H1 (cell line): Measurements from ENCODE around the gene KREMEN1. TPM values are rescaled to one million over a fixed set of nuclear protein-coding genes. Genes with fewer than 3 reads are reported as not detected.

Experiments
- CTCF ChIA-PET: fragments of 300-600 bp; sonication (Branson Sonifier 250); formaldehyde crosslinking; loops from one replicate; lab custom pipeline; 2021; ENCODE audit not compliant: partially characterized antibody; lab: Charles Lee
- POLR2A ChIA-PET: fragments of 300-600 bp; sonication (Branson Sonifier 250); formaldehyde crosslinking; loops from one replicate; lab custom pipeline; 2021; ENCODE audit warnings: inconsistent platforms; ENCODE audit not compliant: partially characterized antibody; lab: Charles Lee
- DNase-seq, 2 experiments: peaks; one replicate each; pipeline versions ENCODE4 v3.0.0 to v3.0.0-alpha.2; 2010 to 2022; ENCODE audit warnings: low spot score in 2 of 2, low read depth in 1 of 2, mixed read lengths in 1 of 2
- FAIRE-seq: peaks from 2 replicates; lab custom pipeline; 2011; peaks lifted over from hg19 to GRCh38; lab: Jason Lieb, UNC
- H2AFZ ChIP-seq: 2 replicates; pipeline ENCODE4 v1.8.1; 2012; ENCODE audit warnings: low read length, inconsistent platforms
- H2AK5ac ChIP-seq: 2 replicates; pipeline ENCODE4 v1.6.1; 2013; ENCODE audit warnings: low read depth, low read length
- H2BK120ac ChIP-seq: replicated peaks from 2 replicates; pipeline ENCODE3; 2013; ENCODE audit warnings: low read depth, low read length, inconsistent platforms
- H2BK12ac ChIP-seq: 2 replicates; pipeline ENCODE4 v1.6.1; 2013; ENCODE audit warnings: low read depth, low read length
- H2BK15ac ChIP-seq: 2 replicates; pipeline ENCODE4 v1.6.1; 2013; ENCODE audit warnings: low read length
- H2BK20ac ChIP-seq: 2 replicates; pipeline ENCODE4 v1.6.1; 2013; ENCODE audit warnings: low read length
- H2BK5ac ChIP-seq: 2 replicates; pipeline ENCODE4 v1.6.1; 2013; ENCODE audit warnings: low read depth, low read length
- H3K14ac ChIP-seq: 2 replicates; pipeline ENCODE4 v1.6.1; 2013; ENCODE audit warnings: inconsistent platforms; ENCODE audit not compliant: insufficient read length
- H3K18ac ChIP-seq: 2 replicates; pipeline ENCODE4 v1.6.1; 2013; ENCODE audit warnings: low read length; ENCODE audit errors: extremely low read depth
- H3K23ac ChIP-seq: 2 replicates; pipeline ENCODE4 v1.6.1; 2013; ENCODE audit warnings: inconsistent platforms; ENCODE audit not compliant: insufficient read length
- H3K23me2 ChIP-seq: 2 replicates; pipeline ENCODE4 v1.6.1; 2013; ENCODE audit warnings: low read depth, low read length
- H3K27ac ChIP-seq: 2 replicates; pipeline ENCODE4 v1.6.1; 2011; ENCODE audit warnings: low read depth, low read length, inconsistent platforms
- H3K27me3 ChIP-seq, 4 experiments: replicated peaks in 1 of 4; 1 replicate in 1 of 4; 2 replicates in 3 of 4; pipeline versions ENCODE4 v1.6.1 to v1.8.1; 2011 to 2013; ENCODE audit warnings: low read length in 3 of 4, mild to moderate bottlenecking in 3 of 4, inconsistent platforms in 2 of 4, mixed read lengths in 2 of 4, moderate library complexity in 1 of 4; ENCODE audit not compliant: control insufficient read depth in 3 of 4, insufficient read depth in 3 of 4; ENCODE audit errors: extremely low read depth in 1 of 4
- H3K36me3 ChIP-seq, 4 experiments: 2 replicates each; pipeline versions ENCODE4 v1.6.1 to v1.8.1; 2011 to 2013; ENCODE audit warnings: mild to moderate bottlenecking in 4 of 4, low read length in 3 of 4, moderate library complexity in 2 of 4, control low read depth in 1 of 4, inconsistent platforms in 1 of 4; ENCODE audit not compliant: insufficient read depth in 4 of 4, control insufficient read depth in 2 of 4
- H3K4ac ChIP-seq: replicated peaks from 2 replicates; pipeline ENCODE3; 2013; ENCODE audit warnings: low read length, low read depth, mixed read lengths, inconsistent platforms; ENCODE audit not compliant: insufficient read length
- H3K4me1 ChIP-seq, 4 experiments: replicated peaks in 1 of 4; 1 replicate in 1 of 4; 2 replicates in 3 of 4; pipeline versions ENCODE4 v1.6.1 to v1.8.1; 2011 to 2013; ENCODE audit warnings: low read length in 3 of 4, inconsistent platforms in 2 of 4, mixed read lengths in 1 of 4; ENCODE audit not compliant: insufficient read depth in 4 of 4, control insufficient read depth in 3 of 4
- H3K4me2 ChIP-seq, 2 experiments: 2 replicates each; pipeline versions ENCODE4 v1.6.1 to v1.8.1; 2011 to 2013; ENCODE audit warnings: low read depth in 2 of 2, low read length in 2 of 2, control low read depth in 1 of 2, inconsistent platforms in 1 of 2, mild to moderate bottlenecking in 1 of 2; ENCODE audit not compliant: insufficient read depth in 1 of 2
- H3K4me3 ChIP-seq, 4 experiments: fragments of 200-600, 300-600 bp in 1 of 4; sonication (generic), shearing (Covaris generic), sonication (Bioruptor Twin) in 1 of 4; 2 replicates each; pipeline versions ENCODE4 v1.5.1 to v1.8.1; 2011 to 2016; ENCODE audit warnings: low read length in 4 of 4, low read depth in 3 of 4, control low read depth in 2 of 4, inconsistent platforms in 2 of 4, mild to moderate bottlenecking in 2 of 4, mixed read lengths in 1 of 4, moderate library complexity in 1 of 4; ENCODE audit not compliant: insufficient read depth in 2 of 4; ENCODE audit errors: extremely low read depth in 1 of 4
- H3K56ac ChIP-seq: replicated peaks from 2 replicates; pipeline ENCODE3; 2013; ENCODE audit warnings: low read depth, mild to moderate bottlenecking, mixed read lengths, low read length, inconsistent platforms; ENCODE audit not compliant: insufficient read length
- H3K79me1 ChIP-seq: 2 replicates; pipeline ENCODE4 v1.6.1; 2013; ENCODE audit warnings: low read depth, low read length, control low read depth
- H3K79me2 ChIP-seq, 2 experiments: 2 replicates each; pipeline versions ENCODE4 v1.6.1 to v1.8.1; 2012 to 2013; ENCODE audit warnings: low read length in 2 of 2, mild to moderate bottlenecking in 2 of 2, inconsistent platforms in 1 of 2; ENCODE audit not compliant: insufficient read depth in 2 of 2, control insufficient read depth in 1 of 2
- H3K9ac ChIP-seq, 4 experiments: replicated peaks in 1 of 4; 1 replicate in 1 of 4; 2 replicates in 3 of 4; pipeline versions ENCODE4 v1.6.1 to v1.8.1; 2011 to 2013; ENCODE audit warnings: low read depth in 3 of 4, low read length in 3 of 4, control low read depth in 2 of 4, mild to moderate bottlenecking in 2 of 4, moderate library complexity in 2 of 4, inconsistent platforms in 1 of 4; ENCODE audit errors: extremely low read depth in 1 of 4
- H3K9me3 ChIP-seq, 2 experiments: 2 replicates each; pipeline versions ENCODE4 v1.6.1 to v1.8.1; 2012 to 2013; ENCODE audit warnings: mild to moderate bottlenecking in 2 of 2, moderate library complexity in 2 of 2, control low read depth in 1 of 2, inconsistent platforms in 1 of 2, low read depth in 1 of 2, low read length in 1 of 2, mixed read lengths in 1 of 2; ENCODE audit not compliant: insufficient read depth in 2 of 2
- H4K20me1 ChIP-seq, 2 experiments: replicated peaks in 1 of 2; 2 replicates each; pipeline versions ENCODE3 to v1.8.1; 2011 to 2013; ENCODE audit warnings: inconsistent platforms in 2 of 2, low read length in 2 of 2, mild to moderate bottlenecking in 1 of 2; ENCODE audit not compliant: insufficient read depth in 2 of 2, control insufficient read depth in 1 of 2
- H4K5ac ChIP-seq: 2 replicates; pipeline ENCODE4 v1.6.1; 2013; ENCODE audit warnings: low read length, low read depth, mixed read lengths, inconsistent platforms; ENCODE audit not compliant: insufficient read length
- H4K8ac ChIP-seq: 2 replicates; pipeline ENCODE4 v1.8.0; 2013; ENCODE audit warnings: mild to moderate bottlenecking, moderate library complexity, low read length, inconsistent platforms; ENCODE audit not compliant: insufficient read depth; ENCODE audit errors: extremely low read depth
- H4K91ac ChIP-seq: replicated peaks from 2 replicates; pipeline ENCODE3; 2013; ENCODE audit warnings: low read length, mixed read lengths, inconsistent platforms; ENCODE audit not compliant: insufficient read length
- TBP ChIP-seq: IDR thresholded peaks from 2 replicates; pipeline ENCODE4 v1.6.1; 2011; ENCODE audit warnings: low read depth, low read length, improper control_type of control experiment
- WGBS, 2 experiments: shearing (Covaris generic) in 1 of 2; methylation state at CpG; one replicate each; pipeline versions ENCODE4 v1.1.6 to v1.1.7; 2013 to 2015; ENCODE audit warnings: low lambda C conversion rate in 2 of 2, mixed read lengths in 2 of 2, inconsistent platforms in 1 of 2, low coverage in 1 of 2, missing lambda C conversion rate in 1 of 2; ENCODE audit not compliant: insufficient replicate concordance in 2 of 2, insufficient coverage in 1 of 2, insufficient read length in 1 of 2; ENCODE audit errors: extremely low coverage in 1 of 2, missing lambda C conversion rate in 1 of 2; 5-methylcytosine and 5-hydroxymethylcytosine counted together
- polyA plus RNA-seq, 7 experiments: library from polyadenylated mRNA; depleted of rRNA in 3 of 7; stranded (reverse) in 5 of 7; unstranded in 2 of 7; fragments of >200 nt in 5 of 7; fragments of 200-250 nt in 2 of 7; gene quantifications; 1 replicate in 5 of 7; 2 replicates in 1 of 7; 4 replicates in 1 of 7; pipeline versions ENCODE4 v1.2.1 to v1.2.3, GENCODE V29; 2011 to 2013; ENCODE audit warnings: missing spikeins in 2 of 7, mixed read lengths in 2 of 7
- total RNA-seq: library from RNA; stranded (reverse); fragmentation: NEBNext Ultra II Directional; extraction: Animal tissue kit (Norgen Biotek cat#: 25700); gene quantifications from 2 replicates; pipeline ENCODE4 v1.2.1, GENCODE V29; 2021

Gene KREMEN1
- total and polyA plus RNA-seq, 2 of the 8 experiments (the other 6 are each of a cell fraction or from before 2014, with no cell fraction given), result 2.1 to 3.2 TPM

- H2BK120ac ChIP-seq, result no peak overlapping the region
- H3K79me2 ChIP-seq, result no peaks in the 10 kb centered on the region
- H3K18ac ChIP-seq, result no peak overlapping the region
- H4K91ac ChIP-seq, result no peak overlapping the region
- H3K27me3 ChIP-seq, result no peaks in the 10 kb centered on the region
- H4K5ac ChIP-seq, result no peak overlapping the region
- no peak overlapping the region for H2AK5ac ChIP-seq
- FAIRE-seq (no peak), DNase-seq (no peak)
- H3K9me3 ChIP-seq, result no peaks in the 10 kb centered on the region
- no peak overlapping the region for H4K8ac ChIP-seq
- H3K79me1 ChIP-seq, result no peaks in the 10 kb centered on the region
- peaks cover 0 to 7% (median 5%) of the 10 kb centered on the region in 4 experiments; a peak in 3 of 7 replicates for H3K4me1 ChIP-seq
- no peak overlapping the region for H3K4ac ChIP-seq
- no peak overlapping the region for H2AFZ ChIP-seq
- no peak overlapping the region for H2BK5ac ChIP-seq
- no peaks in the 10 kb centered on the region for H3K23me2 ChIP-seq
- no peak overlapping the region for H2BK12ac ChIP-seq
- H3K14ac ChIP-seq, result no peak overlapping the region
- peaks cover 0 to 1% of the 10 kb centered on the region in 2 experiments for H4K20me1 ChIP-seq
- no peak overlapping the region for H2BK20ac ChIP-seq
- POLR2A ChIA-PET, result interaction anchor here (0.6 kb wide), 1 partner anchor 280 kb away, joined by 3 read pairs; no protein-coding TSS in a partner anchor
- no peak overlapping the region for H3K23ac ChIP-seq
- H3K36me3 ChIP-seq, result no peaks in the 10 kb centered on the region
- no peak overlapping the region for H2BK15ac ChIP-seq
- H3K4me3 ChIP-seq, result no peak overlapping the region
- no peak overlapping the region for H3K4me2 ChIP-seq
- H3K9ac ChIP-seq, result no peak overlapping the region
- H3K56ac ChIP-seq, result no peak overlapping the region
- CTCF ChIA-PET, result interaction anchor here (1.3 kb wide), 2 partner anchors 10 to 221 kb away, joined by 3 read pairs; no protein-coding TSS in a partner anchor
- 87% methylated on average over 4 of the region's 4 CpGs; no CpG with 5 or more reads in 1 of the 2 experiments for WGBS, 2 experiments
- no peak overlapping the region for H3K27ac ChIP-seq
- no peak for TF ChIP-seq TBP
Observed at GRCh38 chr22:29092243-29092642, 19.4 kb downstream of the KREMEN1 start.
